ENCODE data around the gene CCDC97.

DNA sequence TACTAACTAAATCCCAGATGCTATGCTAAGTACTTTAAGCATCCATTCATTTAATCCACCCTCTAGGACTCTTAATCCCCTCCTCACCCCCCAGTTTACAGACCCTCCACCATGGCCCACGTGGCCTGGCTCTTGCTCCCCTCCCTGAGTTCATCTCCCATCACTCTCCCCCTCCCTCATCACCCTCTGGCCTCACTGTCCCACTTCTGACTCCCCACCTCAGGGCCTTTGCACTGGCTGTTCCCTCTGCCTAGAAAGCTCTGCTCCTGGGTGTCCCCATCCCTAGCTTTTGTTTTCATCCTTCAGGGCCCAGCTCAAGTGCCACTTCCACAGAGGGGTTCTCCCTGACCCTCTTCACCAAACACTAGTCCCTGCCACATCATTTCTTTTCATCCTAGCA, 49.8 kb downstream of the CCDC97 start:
- TF ChIP-seq, protein P1, sequence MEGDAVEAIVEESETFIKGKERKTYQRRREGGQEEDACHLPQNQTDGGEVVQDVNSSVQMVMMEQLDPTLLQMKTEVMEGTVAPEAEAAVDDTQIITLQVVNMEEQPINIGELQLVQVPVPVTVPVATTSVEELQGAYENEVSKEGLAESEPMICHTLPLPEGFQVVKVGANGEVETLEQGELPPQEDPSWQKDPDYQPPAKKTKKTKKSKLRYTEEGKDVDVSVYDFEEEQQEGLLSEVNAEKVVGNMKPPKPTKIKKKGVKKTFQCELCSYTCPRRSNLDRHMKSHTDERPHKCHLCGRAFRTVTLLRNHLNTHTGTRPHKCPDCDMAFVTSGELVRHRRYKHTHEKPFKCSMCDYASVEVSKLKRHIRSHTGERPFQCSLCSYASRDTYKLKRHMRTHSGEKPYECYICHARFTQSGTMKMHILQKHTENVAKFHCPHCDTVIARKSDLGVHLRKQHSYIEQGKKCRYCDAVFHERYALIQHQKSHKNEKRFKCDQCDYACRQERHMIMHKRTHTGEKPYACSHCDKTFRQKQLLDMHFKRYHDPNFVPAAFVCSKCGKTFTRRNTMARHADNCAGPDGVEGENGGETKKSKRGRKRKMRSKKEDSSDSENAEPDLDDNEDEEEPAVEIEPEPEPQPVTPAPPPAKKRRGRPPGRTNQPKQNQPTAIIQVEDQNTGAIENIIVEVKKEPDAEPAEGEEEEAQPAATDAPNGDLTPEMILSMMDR (IDR thresholded peaks at IDR 0.05), result no peak
- TF ChIP-seq POLR2AphosphoS5 (IDR thresholded peaks at IDR 0.05; ENCODE audit: low read depth, low read length), result no peak
